Heart left ventricle (tissue), 13 donors: ENCODE data around the gene C2orf69.

Experiments used
- CTCF ChIP-seq, 12 donors: fragments of 200-600 bp; sonication (generic) in 4 of 12; IDR thresholded peaks; one replicate each; pipeline versions ENCODE4 v1.5.0 to v1.8.0; 2018 to 2022; ENCODE audit warnings: antibody characterized with exemption in 12 of 12, mild to moderate bottlenecking in 5 of 12
- POLR2A ChIP-seq, 2 donors: fragments of 450-650 bp; IDR thresholded peaks; one replicate each; pipeline ENCODE4 v1.6.1; 2017; ENCODE audit warnings: antibody characterized with exemption in 2 of 2, mild to moderate bottlenecking in 2 of 2, moderate library complexity in 2 of 2
- donor health status: ischemic (EF 13 %, LVEDD 7.1; RV severe dilation, severe dysfunction).
- donor health status: DM: no; HTN: yes; CAD: no.
- donor health status: DM: no; HTN: no; CAD: no.
- donor health status: ischemic (EF 25% LVEDD 6.9; RV normal size, moderate dysfunction).
- donor health status: ischemic (EF 25% LVEDD 5.7; RV mildly dilated, moderate dysfunction).
- donor health status: ischemic (EF 35%, LVEDD 5.7; RV mildly dilated, moderate dysfunction).
- donor health status: nonischemic (EF 11% LVEDD 7.7; RV severe dilation, severe dysfunction).
- donor health status: DM: yes; HTN: yes; CAD: no.
- donor health status: PGD.
- donor health status: ischemic (EF 29% LVEDD 5.4; RV normal size, mild dysfunction).
- donor health status: nonischemic (EF 23%, LVEDD 6.1; RV moderate dilation, normal function).

GRCh38 chr2:199868431-199869226 lies 42.5 kb upstream of the C2orf69 start:
- TF ChIP-seq CTCF (IDR thresholded peaks at IDR 0.05), result no peak
- no peak for TF ChIP-seq POLR2A (IDR thresholded peaks at IDR 0.05)
